K562 (cell line): ENCODE measurements around the gene WWC2. TPM values are rescaled to one million over a fixed set of nuclear protein-coding genes. Genes with fewer than 3 reads are reported as not detected.
A peak's percentile ranks its signal among the peaks of the same experiment; 100 is the strongest.

ENCODE experiments used
- ATAC-seq: fragments of 200-7000 bp; cut with Tn5 transposase; 3 replicates; pipeline ENCODE4 v1.9.1; 2020; ENCODE audit warnings: moderate library complexity
- BruUV-seq: library from RNA; stranded (reverse); fragments of 400-500 nt; replicated peaks from 2 replicates; lab custom pipeline; 2021; lab: Mats Ljungman, UMichigan
- CTCF ChIA-PET: fragments of 300-600 bp; formaldehyde crosslinking; extraction: SDS; loops from one replicate; lab custom pipeline; 2021; ENCODE audit warnings: low intra/inter-chr PET ratio; lab: Yijun Ruan, JAX
- POLR2A ChIA-PET: fragments of 300-600, 350-650 bp; sonication (Branson Sonifier 250); formaldehyde crosslinking; extraction: SDS; loops from one replicate; lab custom pipeline; 2021; ENCODE audit warnings: antibody characterized with exemption, inconsistent platforms; lab: Yijun Ruan, JAX
- DNase-seq, 4 experiments: peaks; one replicate each; pipeline versions ENCODE4 v3.0.0 to v3.0.0-alpha.2; 2011 to 2018; ENCODE audit warnings: low spot score in 3 of 4, mixed read lengths in 3 of 4; ENCODE audit errors: extremely low read depth in 1 of 4
- FAIRE-seq: peaks from 2 replicates; lab custom pipeline; 2011; peaks lifted over from hg19 to GRCh38; lab: Jason Lieb, UNC
- H2AFZ ChIP-seq: 2 replicates; pipeline ENCODE4 v1.6.0; 2011; ENCODE audit warnings: low read depth, low read length, control low read depth, inconsistent platforms
- H3K27ac ChIP-seq: fragments of 200-600 bp; 3 replicates; pipeline ENCODE4 v1.8.0; 2011; ENCODE audit warnings: low read depth, mild to moderate bottlenecking, control low read depth, inconsistent platforms, low read length, moderate library complexity, mixed read lengths; ENCODE audit errors: extremely low read depth
- H3K27me3 ChIP-seq, 2 experiments: fragments of 300-600 bp in 1 of 2; 2 replicates in 1 of 2; 3 replicates in 1 of 2; pipeline versions ENCODE4 v1.6.0 to v1.8.0; 2011; ENCODE audit warnings: inconsistent platforms in 2 of 2, low read length in 2 of 2, mild to moderate bottlenecking in 1 of 2, mixed read lengths in 1 of 2, moderate library complexity in 1 of 2; ENCODE audit not compliant: control insufficient read depth in 2 of 2, insufficient read depth in 2 of 2
- H3K36me3 ChIP-seq: fragments of 300-600 bp; 3 replicates; pipeline ENCODE4 v1.8.0; 2011; ENCODE audit warnings: mild to moderate bottlenecking, low read length, inconsistent platforms; ENCODE audit not compliant: control insufficient read depth, insufficient read depth
- H3K4me1 ChIP-seq, 2 experiments: fragments of 200-600 bp in 1 of 2; replicated peaks in 1 of 2; 2 replicates in 1 of 2; 3 replicates in 1 of 2; pipeline versions ENCODE4 v1.5.1 to v1.8.0; 2011; ENCODE audit warnings: inconsistent platforms in 2 of 2, low read length in 2 of 2, mild to moderate bottlenecking in 1 of 2, mixed read lengths in 1 of 2, moderate library complexity in 1 of 2; ENCODE audit not compliant: control insufficient read depth in 2 of 2, insufficient read depth in 2 of 2
- H3K4me2 ChIP-seq: 2 replicates; pipeline ENCODE4 v1.6.1; 2011; ENCODE audit warnings: low read length, control low read depth, inconsistent platforms, mixed read lengths; ENCODE audit not compliant: insufficient read depth
- H3K4me3 ChIP-seq: fragments of 200-600 bp; sonication (generic), shearing (Covaris generic); 2 replicates; pipeline ENCODE4 v1.5.1; 2016; ENCODE audit warnings: control low read depth, inconsistent platforms
- H3K79me2 ChIP-seq: fragments of 200-600 bp; 3 replicates; pipeline ENCODE4 v1.8.0; 2011; ENCODE audit warnings: low read length, inconsistent platforms; ENCODE audit not compliant: control insufficient read depth, insufficient read depth
- H3K9ac ChIP-seq, 2 experiments: 2 replicates each; pipeline versions ENCODE4 v1.6.0 to v1.6.1; 2011; ENCODE audit warnings: low read depth in 2 of 2, low read length in 2 of 2, control low read depth in 1 of 2, inconsistent platforms in 1 of 2, mild to moderate bottlenecking in 1 of 2, mixed read lengths in 1 of 2; ENCODE audit not compliant: insufficient read depth in 1 of 2
- H3K9me1 ChIP-seq: one replicate; pipeline ENCODE4 v1.6.0; 2011; ENCODE audit warnings: inconsistent platforms, mild to moderate bottlenecking, low read length, moderate library complexity; ENCODE audit not compliant: control insufficient read depth, insufficient read depth
- H3K9me3 ChIP-seq: replicated peaks from 2 replicates; pipeline ENCODE4 v1.5.1; 2011; ENCODE audit warnings: low read depth, low read length, inconsistent platforms; ENCODE audit not compliant: control insufficient read depth, insufficient read depth
- H4K20me1 ChIP-seq: replicated peaks from 2 replicates; pipeline ENCODE4 v1.6.1; 2011; ENCODE audit warnings: low read length, inconsistent platforms, mixed read lengths; ENCODE audit not compliant: control insufficient read depth, insufficient read depth
- ARID3B ChIP-seq: fragments of 250-450 bp; sonication (Bioruptor Pico); IDR thresholded peaks from 2 replicates; pipeline ENCODE4 v1.4.0; 2020; ENCODE audit warnings: borderline replicate concordance
- CHCHD3 ChIP-seq: fragments of 250-450 bp; sonication (Bioruptor Pico); IDR thresholded peaks from 2 replicates; pipeline ENCODE4 v2.1.2; 2022; ENCODE audit warnings: mild to moderate bottlenecking
- DLX4 ChIP-seq: fragments of 250-450 bp; sonication (Bioruptor Pico); IDR thresholded peaks from 2 replicates; pipeline ENCODE4 v1.6.1; 2021; ENCODE audit warnings: mild to moderate bottlenecking
- DMBX1 ChIP-seq: fragments of 250-450 bp; sonication (Bioruptor Pico); IDR thresholded peaks from 2 replicates; pipeline ENCODE4 v1.8.0; 2022; ENCODE audit warnings: inconsistent platforms, mild to moderate bottlenecking, moderate library complexity, borderline replicate concordance
- EWSR1 ChIP-seq: fragments of 450-650 bp; IDR thresholded peaks from 2 replicates; pipeline ENCODE4 v1.6.1; 2018; ENCODE audit warnings: borderline replicate concordance, mild to moderate bottlenecking, low read depth, moderate library complexity; ENCODE audit not compliant: partially characterized antibody
- FOXM1 ChIP-seq, 2 experiments: fragments of 450-650 bp in 1 of 2; sonication (generic) in 1 of 2; formaldehyde crosslinking in 1 of 2; IDR thresholded peaks; 2 replicates each; pipeline versions ENCODE4 v1.6.1 to v1.9.0; 2017 to 2022; ENCODE audit warnings: low read depth in 2 of 2, mild to moderate bottlenecking in 2 of 2, missing genetic modification reagents in 1 of 2, moderate library complexity in 1 of 2
- HDAC8 ChIP-seq: fragments of 450-650 bp; IDR thresholded peaks from 2 replicates; pipeline ENCODE4 v1.6.1; 2016; ENCODE audit warnings: mild to moderate bottlenecking, missing genetic modification characterization, moderate library complexity, missing compliant biosample characterization
- HIVEP1 ChIP-seq: fragments of 250-450 bp; sonication (Bioruptor Pico); IDR thresholded peaks from 2 replicates; pipeline ENCODE4 v1.4.0; 2020; ENCODE audit warnings: mild to moderate bottlenecking
- ID3 ChIP-seq, 2 experiments: fragments of 250-450 bp in 1 of 2; fragments of 450-650 bp in 1 of 2; sonication (Bioruptor Pico) in 1 of 2; IDR thresholded peaks; 2 replicates each; pipeline versions ENCODE4 v1.6.1 to v1.8.0; 2016 to 2021; ENCODE audit warnings: mild to moderate bottlenecking in 2 of 2, moderate library complexity in 2 of 2, missing compliant biosample characterization in 1 of 2, missing genetic modification characterization in 1 of 2
- KLF13 ChIP-seq: fragments of 450-650 bp; IDR thresholded peaks from 2 replicates; pipeline ENCODE4 v1.6.1; 2016; ENCODE audit warnings: missing genetic modification characterization, low read depth, mild to moderate bottlenecking, missing compliant biosample characterization, moderate library complexity, borderline replicate concordance
- NFIX ChIP-seq: fragments of 250-450 bp; sonication (Bioruptor Pico); IDR thresholded peaks from 2 replicates; pipeline ENCODE4 v1.4.0; 2020; ENCODE audit warnings: low read depth, mild to moderate bottlenecking, moderate library complexity
- RHOXF2B ChIP-seq: fragments of 250-450 bp; sonication (Bioruptor Pico); conservative IDR thresholded peaks from 2 replicates; pipeline ENCODE4 v1.5.1; 2021
- SMARCA4 ChIP-seq: fragments of 450-650 bp; IDR thresholded peaks from 2 replicates; pipeline ENCODE4 v1.6.1; 2016
- ZNF311 ChIP-seq: fragments of 250-450 bp; sonication (Bioruptor Pico); IDR thresholded peaks from 2 replicates; pipeline ENCODE4 v1.4.0; 2020; ENCODE audit warnings: mild to moderate bottlenecking, moderate library complexity
- ZNF512 ChIP-seq: IDR thresholded peaks from 2 replicates; pipeline ENCODE4 v1.6.1; 2016; ENCODE audit warnings: missing genetic modification characterization, missing compliant biosample characterization
- ZNF551 ChIP-seq: fragments of 250-450 bp; sonication (Bioruptor Pico); IDR thresholded peaks from 2 replicates; pipeline ENCODE4 v1.5.0; 2021; ENCODE audit warnings: mild to moderate bottlenecking, moderate library complexity
- ZNF695 ChIP-seq: fragments of 450-650 bp; formaldehyde crosslinking; IDR thresholded peaks from 2 replicates; pipeline ENCODE4 v1.4.0; 2020; ENCODE audit warnings: mild to moderate bottlenecking, moderate library complexity
- ZNF778 ChIP-seq: fragments of 450-650 bp; formaldehyde crosslinking; IDR thresholded peaks from 2 replicates; pipeline ENCODE4 v1.4.0; 2020; ENCODE audit warnings: mild to moderate bottlenecking, moderate library complexity
- ZNF79 ChIP-seq: fragments of 250-450 bp; sonication (Bioruptor Pico); IDR thresholded peaks from 2 replicates; pipeline ENCODE4 v1.4.0; 2020; ENCODE audit warnings: low read depth, mild to moderate bottlenecking, moderate library complexity
- WGBS: fragments of 100-300 bp; shearing (Covaris generic); methylation state at CpG from one replicate; pipeline ENCODE4 v1.1.6; 2016; ENCODE audit warnings: low coverage, mixed read lengths; ENCODE audit not compliant: insufficient coverage; ENCODE audit errors: missing lambda C conversion rate; 5-methylcytosine and 5-hydroxymethylcytosine counted together
- in situ Hi-C: fragments of 300-500 bp; cut with MboI; formaldehyde crosslinking; loops from 4 replicates; pipeline ENCODE4 v1.15.0; 2018; ENCODE audit warnings: inconsistent platforms, mixed read lengths
- intact Hi-C: fragments of 100-400 bp; cut with micrococcal nuclease; formaldehyde crosslinking; loops from 2 replicates; pipeline ENCODE4 v1.14.2; 2022
- polyA plus RNA-seq, 8 experiments: library from polyadenylated mRNA; depleted of rRNA in 4 of 8; stranded (reverse) in 5 of 8; unstranded in 3 of 8; fragments of >200 nt; fragmentation: Nextera tagmentation in 2 of 8; fragmentation: Illumina TruSeq in 1 of 8; extraction: Ambion mirVana in 2 of 8; extraction: Trizol in 1 of 8; gene quantifications; 2 replicates each; pipeline versions ENCODE4 v1.2.1 to v1.2.3, GENCODE V29; 2011 to 2014; ENCODE audit warnings: inconsistent platforms in 1 of 8, missing spikeins in 1 of 8
- total RNA-seq, 7 experiments: library from RNA; depleted of rRNA in 6 of 7; stranded (reverse); fragments of >200 nt in 6 of 7; fragmentation: Illumina TruSeq in 2 of 7; extraction: Trizol in 2 of 7; gene quantifications; 2 replicates each; pipeline versions ENCODE4 v1.2.1 to v1.2.3, GENCODE V29; 2011 to 2021; ENCODE audit warnings: low replicate concordance in 1 of 7

WWC2 gene
- total and polyA plus RNA-seq, 9 of the 15 experiments (the other 6 are each of a cell fraction or from before 2014, with no cell fraction given): 3.7 to 39.4 (median 19.6) TPM

- intact Hi-C loops: no loop called here
- no peaks in the 10 kb centered on the region for H3K9me1 ChIP-seq
- H3K36me3 ChIP-seq: no peaks in the 10 kb centered on the region
- H3K79me2 ChIP-seq: no peaks in the 10 kb centered on the region
- 23% methylated on average over 3 of the region's 3 CpGs for WGBS
- H3K27me3 ChIP-seq: peaks cover 2 to 21% of the 10 kb centered on the region in 2 experiments; a peak in 2 of 5 replicates
- BruUV-seq: no TSS peak
- no peak overlapping the region for H3K9ac ChIP-seq
- in situ Hi-C loops: no loop called here
- ChIA-PET CTCF (no interaction called here), POLR2A (no interaction called here)
- H3K4me1 ChIP-seq: peaks cover 0 to 8% of the 10 kb centered on the region in 2 experiments; a peak in 3 of 5 replicates
- H2AFZ ChIP-seq: peak overlapping the region; percentile 67
- H4K20me1 ChIP-seq: no peaks in the 10 kb centered on the region
- H3K4me3 ChIP-seq: no peak overlapping the region
- no peak overlapping the region; the same call in 1 of the 2 replicates for H3K4me2 ChIP-seq
- no peaks in the 10 kb centered on the region for H3K9me3 ChIP-seq
- FAIRE-seq (no peak), ATAC-seq (peak; percentile 49), DNase-seq (peak in 1 of 4 experiments; percentile 32)
- H3K27ac ChIP-seq: peak overlapping the region; percentile 47; the same call in 1 of the 3 replicates
- no peak for TF ChIP-seq DLX4 (CRISPR knock-in tag)
- TF ChIP-seq RHOXF2B (CRISPR knock-in tag): no peak
- TF ChIP-seq FOXM1 (IDR thresholded peaks at IDR 0.05; ENCODE audit: low read depth): no peak
- TF ChIP-seq FOXM1 (CRISPR knock-in tag; IDR thresholded peaks at IDR 0.05; ENCODE audit: low read depth): no peak
- TF ChIP-seq SMARCA4: peak; percentile 63
- TF ChIP-seq ARID3B: no peak
- TF ChIP-seq ZNF551: no peak
- no peak for TF ChIP-seq ZNF512 (tag)
- TF ChIP-seq ZNF778 (CRISPR knock-in tag): no peak
- TF ChIP-seq NFIX (CRISPR knock-in tag): no peak
- TF ChIP-seq ZNF79 (CRISPR knock-in tag): no peak
- no peak for TF ChIP-seq CHCHD3 (CRISPR knock-in tag)
- no peak for TF ChIP-seq EWSR1
- TF ChIP-seq ZNF695 (CRISPR knock-in tag): no peak
- TF ChIP-seq ZNF311 (CRISPR knock-in tag): peak; percentile 29; the same call in 1 of the 2 replicates
- TF ChIP-seq KLF13 (tag): no peak
- TF ChIP-seq HDAC8 (tag): no peak
- no peak for TF ChIP-seq HIVEP1 (CRISPR knock-in tag)
- no peak for TF ChIP-seq ID3 (CRISPR knock-in tag; IDR thresholded peaks at IDR 0.05)
- no peak for TF ChIP-seq ID3 (tag; IDR thresholded peaks at IDR 0.05)
- no peak for TF ChIP-seq DMBX1 (CRISPR knock-in tag)
Observed at GRCh38 chr4:183335369-183335940, 236.4 kb downstream of the WWC2 start.
